HEK293T (cell line): ENCODE data around the gene THRAP3.

Experiments used
- BHLHE40 ChIP-seq: fragments of 450-650 bp; IDR thresholded peaks from 2 replicates; pipeline ENCODE4 v1.6.1; 2016; ENCODE audit warnings: mild to moderate bottlenecking, moderate library complexity, borderline replicate concordance
- ELF4 ChIP-seq: fragments of 450-650 bp; IDR thresholded peaks from 2 replicates; pipeline ENCODE4 v1.6.1; 2017; ENCODE audit warnings: antibody characterized with exemption
- FOXA1 ChIP-seq: fragments of 450-650 bp; IDR thresholded peaks from 2 replicates; pipeline ENCODE4 v1.6.1; 2016; ENCODE audit warnings: mild to moderate bottlenecking
- FOXK2 ChIP-seq: fragments of 450-650 bp; IDR thresholded peaks from 2 replicates; pipeline ENCODE4 v1.6.1; 2016; ENCODE audit warnings: mild to moderate bottlenecking
- FOXM1 ChIP-seq: fragments of 450-650 bp; IDR thresholded peaks from 2 replicates; pipeline ENCODE4 v1.6.1; 2017; ENCODE audit warnings: mild to moderate bottlenecking, borderline replicate concordance
- HDGF ChIP-seq: fragments of 450-650 bp; IDR thresholded peaks from 2 replicates; pipeline ENCODE4 v1.6.1; 2017; ENCODE audit warnings: antibody characterized with exemption, borderline replicate concordance
- L3MBTL2 ChIP-seq: fragments of 450-650 bp; conservative IDR thresholded peaks from 2 replicates; pipeline ENCODE4 v1.6.1; 2016; ENCODE audit warnings: mild to moderate bottlenecking
- LEF1 ChIP-seq: fragments of 450-650 bp; IDR thresholded peaks from 2 replicates; pipeline ENCODE4 v1.6.1; 2017; ENCODE audit warnings: mild to moderate bottlenecking, borderline replicate concordance
- SP1 ChIP-seq: fragments of 450-650 bp; IDR thresholded peaks from 2 replicates; pipeline ENCODE4 v1.6.1; 2017
- TARDBP ChIP-seq: fragments of 450-650 bp; IDR thresholded peaks from 2 replicates; pipeline ENCODE4 v1.6.1; 2016
- ZNF384 ChIP-seq: fragments of 450-650 bp; IDR thresholded peaks from 2 replicates; pipeline ENCODE4 v1.6.1; 2016
- TF ChIP-seq, protein P1 (sequence below): fragments of 450-650 bp; IDR thresholded peaks from 2 replicates; pipeline ENCODE4 v1.6.1; 2016

DNA sequence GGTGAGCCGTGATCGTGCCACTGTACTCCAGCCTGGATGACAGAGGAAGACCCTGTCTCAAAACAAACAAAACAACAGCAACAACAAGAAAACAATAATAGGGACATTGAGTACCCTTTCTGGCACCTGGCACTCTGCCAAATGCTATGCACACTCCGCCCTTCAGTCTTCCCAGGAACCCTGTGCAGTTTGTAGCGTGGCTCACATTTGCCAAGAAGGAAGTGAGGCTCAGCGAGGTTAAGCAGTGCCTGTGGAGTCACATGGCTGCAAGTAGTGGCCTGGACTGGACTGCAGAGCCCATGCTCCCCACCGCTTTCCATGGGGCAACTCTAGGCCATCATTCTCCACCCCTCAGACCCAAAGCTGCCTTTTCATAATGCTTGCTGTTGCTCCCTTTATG lies 104.5 kb downstream of the THRAP3 start:
- TF ChIP-seq SP1 (no peak), FOXM1 (no peak), TARDBP (no peak), L3MBTL2 (no peak), FOXK2 (no peak), FOXA1 (no peak), ELF4 (no peak), HDGF (no peak), BHLHE40 (no peak), ZNF384 (no peak), LEF1 (no peak)
- TF ChIP-seq, protein P1, sequence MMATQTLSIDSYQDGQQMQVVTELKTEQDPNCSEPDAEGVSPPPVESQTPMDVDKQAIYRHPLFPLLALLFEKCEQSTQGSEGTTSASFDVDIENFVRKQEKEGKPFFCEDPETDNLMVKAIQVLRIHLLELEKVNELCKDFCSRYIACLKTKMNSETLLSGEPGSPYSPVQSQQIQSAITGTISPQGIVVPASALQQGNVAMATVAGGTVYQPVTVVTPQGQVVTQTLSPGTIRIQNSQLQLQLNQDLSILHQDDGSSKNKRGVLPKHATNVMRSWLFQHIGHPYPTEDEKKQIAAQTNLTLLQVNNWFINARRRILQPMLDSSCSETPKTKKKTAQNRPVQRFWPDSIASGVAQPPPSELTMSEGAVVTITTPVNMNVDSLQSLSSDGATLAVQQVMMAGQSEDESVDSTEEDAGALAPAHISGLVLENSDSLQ, result no peak
